ENCODE results near the gene MYO18B. TPM values are rescaled to one million over a fixed set of nuclear protein-coding genes. Genes with fewer than 3 reads are reported as not detected.
A peak's percentile ranks its signal among the peaks of the same experiment; 100 is the strongest.

Gene MYO18B
- total and polyA plus RNA-seq, 2 experiments from 2014 or later, result 35.6 to 178 TPM

- Histone ChIP-seq H3K27me3 (no peaks in the 10 kb centered on the region), H3K4me1 (ENCODE audit: low read depth) (peaks cover 51% of the 10 kb centered on the region), H3K27ac (peak overlapping the region; percentile 89), H3K9me3 (ENCODE audit: low read depth) (no peaks in the 10 kb centered on the region), H3K36me3 (no peaks in the 10 kb centered on the region), H3K4me3 (no peak overlapping the region)
- peak in 1 of 2 donors; percentile 90 for DNase-seq (ENCODE audit: low read depth in 1 of 2, low spot score in 1 of 2)
- TF ChIP-seq, protein P1, sequence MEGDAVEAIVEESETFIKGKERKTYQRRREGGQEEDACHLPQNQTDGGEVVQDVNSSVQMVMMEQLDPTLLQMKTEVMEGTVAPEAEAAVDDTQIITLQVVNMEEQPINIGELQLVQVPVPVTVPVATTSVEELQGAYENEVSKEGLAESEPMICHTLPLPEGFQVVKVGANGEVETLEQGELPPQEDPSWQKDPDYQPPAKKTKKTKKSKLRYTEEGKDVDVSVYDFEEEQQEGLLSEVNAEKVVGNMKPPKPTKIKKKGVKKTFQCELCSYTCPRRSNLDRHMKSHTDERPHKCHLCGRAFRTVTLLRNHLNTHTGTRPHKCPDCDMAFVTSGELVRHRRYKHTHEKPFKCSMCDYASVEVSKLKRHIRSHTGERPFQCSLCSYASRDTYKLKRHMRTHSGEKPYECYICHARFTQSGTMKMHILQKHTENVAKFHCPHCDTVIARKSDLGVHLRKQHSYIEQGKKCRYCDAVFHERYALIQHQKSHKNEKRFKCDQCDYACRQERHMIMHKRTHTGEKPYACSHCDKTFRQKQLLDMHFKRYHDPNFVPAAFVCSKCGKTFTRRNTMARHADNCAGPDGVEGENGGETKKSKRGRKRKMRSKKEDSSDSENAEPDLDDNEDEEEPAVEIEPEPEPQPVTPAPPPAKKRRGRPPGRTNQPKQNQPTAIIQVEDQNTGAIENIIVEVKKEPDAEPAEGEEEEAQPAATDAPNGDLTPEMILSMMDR (IDR thresholded peaks at IDR 0.05; ENCODE audit: low read depth, low read length), result no peak
Measured at GRCh38 chr22:25747245-25747944, 5.4 kb downstream of the MYO18B start.

DNA sequence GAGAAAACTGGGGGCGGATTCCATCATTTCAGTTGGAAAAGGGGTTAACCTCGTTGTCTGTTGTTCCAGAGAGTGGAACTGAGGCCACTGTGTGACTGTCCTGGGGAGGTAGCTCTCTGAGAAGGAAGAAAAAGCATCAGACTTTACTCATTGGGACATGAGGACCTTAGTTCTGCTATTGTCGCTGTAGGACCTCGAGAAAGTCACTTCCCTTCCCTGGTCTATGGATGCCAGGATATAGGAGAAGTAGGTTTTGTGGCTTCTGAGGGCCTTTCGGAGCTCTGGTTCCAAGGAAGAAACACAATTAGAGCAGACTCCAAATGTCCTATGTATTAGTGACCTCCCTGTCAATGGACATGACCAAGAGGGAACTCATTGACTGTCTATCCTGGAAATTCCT lies 6.2 kb downstream of the MYO18B start:
- TF ChIP-seq, protein P1 (IDR thresholded peaks at IDR 0.05; ENCODE audit: low read depth, low read length), result no peak
- Histone ChIP-seq H3K4me3 (no peak overlapping the region), H3K9me3 (ENCODE audit: low read depth) (no peaks in the 10 kb centered on the region), H3K27ac (peak overlapping the region; percentile 89), H3K27me3 (no peaks in the 10 kb centered on the region), H3K36me3 (no peaks in the 10 kb centered on the region), H3K4me1 (ENCODE audit: low read depth) (peaks cover 45% of the 10 kb centered on the region)
- no peak for DNase-seq (ENCODE audit: low read depth in 1 of 2, low spot score in 1 of 2)

DNA sequence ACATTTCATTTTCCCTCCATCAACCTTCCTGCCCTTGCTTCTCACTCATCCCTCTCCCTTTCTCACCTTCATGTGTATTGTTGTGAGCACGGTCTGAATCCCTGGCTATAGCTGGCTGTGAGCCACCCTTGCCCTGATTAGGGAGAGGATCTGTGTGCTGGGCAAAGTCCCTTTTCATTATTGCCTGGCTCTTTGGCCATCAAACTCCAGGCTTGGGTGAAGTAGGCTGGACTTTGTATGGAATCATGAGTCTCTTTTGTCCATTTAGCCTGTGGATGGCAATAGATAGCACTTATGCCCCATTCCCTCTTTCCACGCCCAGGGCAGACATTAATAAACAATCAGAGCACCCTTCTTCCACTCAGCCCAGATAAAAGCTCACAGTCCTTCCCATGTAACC lies 6.7 kb downstream of the MYO18B start:
- Histone ChIP-seq H3K27me3 (no peaks in the 10 kb centered on the region), H3K4me1 (ENCODE audit: low read depth) (peaks cover 43% of the 10 kb centered on the region), H3K4me3 (no peak overlapping the region), H3K27ac (peak overlapping the region; percentile 89), H3K9me3 (ENCODE audit: low read depth) (no peaks in the 10 kb centered on the region), H3K36me3 (peaks cover 2% of the 10 kb centered on the region)
- DNase-seq (ENCODE audit: low read depth in 1 of 2, low spot score in 1 of 2), result no peak
- TF ChIP-seq, protein P1 (IDR thresholded peaks at IDR 0.05; ENCODE audit: low read depth, low read length), result no peak

- no peak for DNase-seq (ENCODE audit: low read depth in 1 of 2, low spot score in 1 of 2)
- H3K4me1 ChIP-seq (ENCODE audit: low read depth), result peaks cover 38% of the 10 kb centered on the region
- H3K36me3 ChIP-seq, result peaks cover 5% of the 10 kb centered on the region
- H3K9me3 ChIP-seq (ENCODE audit: low read depth), result no peaks in the 10 kb centered on the region
- H3K27ac ChIP-seq, result peak overlapping the region; percentile 89
- H3K27me3 ChIP-seq, result no peaks in the 10 kb centered on the region
- no peak overlapping the region for H3K4me3 ChIP-seq
- TF ChIP-seq, protein P1 (IDR thresholded peaks at IDR 0.05; ENCODE audit: low read depth, low read length), result no peak
Measured at GRCh38 chr22:25749420-25750169, 7.6 kb downstream of the MYO18B start.

GRCh38 chr22:25750569-25751173 lies 8.7 kb downstream of the MYO18B start:
- TF ChIP-seq, protein P1 (IDR thresholded peaks at IDR 0.05; ENCODE audit: low read depth, low read length), result no peak
- no peaks in the 10 kb centered on the region for H3K27me3 ChIP-seq

More at GRCh38 chr22:25750569-25751173, 8.7 kb downstream of the MYO18B start:
- Histone ChIP-seq H3K36me3 (peaks cover 5% of the 10 kb centered on the region), H3K27ac (peak overlapping the region; percentile 89), H3K4me1 (ENCODE audit: low read depth) (peaks cover 44% of the 10 kb centered on the region), H3K4me3 (no peak overlapping the region), H3K9me3 (ENCODE audit: low read depth) (no peaks in the 10 kb centered on the region)
- no peak for DNase-seq (ENCODE audit: low read depth in 1 of 2, low spot score in 1 of 2)

Measured in cardiac muscle cell (in vitro differentiated cells and primary cell).